GM18909 (cell line): Measurements from ENCODE around the gene KRT17.
"Not testable (repeated sequence)": the region's sequence is repeated elsewhere in the genome, so short reads cannot be mapped to it uniquely, and the experiment has no call there.

Experiments
- ATAC-seq: cut with Tn5 transposase; IDR thresholded peaks from one replicate; pipeline ENCODE4 v1.9.1; 2021; ENCODE audit warnings: mild to moderate bottlenecking; ENCODE audit not compliant: unreplicated experiment, poor library complexity

The KRT17 gene

GRCh38 chr17:41622340-41623183, 1.8 kb downstream of the KRT17 start:
- ATAC-seq, result not testable (repeated sequence)

GRCh38 chr17:41621916-41622315, 2.5 kb downstream of the KRT17 start:
- no peak for ATAC-seq

GRCh38 chr17:41621435-41621817, 2.9 kb downstream of the KRT17 start:
- not testable (repeated sequence) for ATAC-seq

GRCh38 chr17:41620583-41621434, 3.6 kb downstream of the KRT17 start:
- ATAC-seq, result no peak

GRCh38 chr17:41619927-41620582, 4.3 kb downstream of the KRT17 start:
- not testable (repeated sequence) for ATAC-seq

- ATAC-seq, result no peak
These were observed 5.1 kb downstream of the KRT17 start for GRCh38 chr17:41619036-41619926.

- ATAC-seq, result no peak
These were observed 5.9 kb downstream of the KRT17 start for GRCh38 chr17:41618341-41619035.

- ATAC-seq, result no peak
These were observed 6.7 kb downstream of the KRT17 start for GRCh38 chr17:41617698-41618097.

GRCh38 chr17:41617136-41617535, 7.2 kb downstream of the KRT17 start:
- ATAC-seq, result no peak

GRCh38 chr17:41616486-41616885, 7.9 kb downstream of the KRT17 start:
- ATAC-seq, result not testable (repeated sequence)

GRCh38 chr17:41615454-41615853, 8.9 kb downstream of the KRT17 start:
- no peak for ATAC-seq

GRCh38 chr17:41614767-41615166, 9.6 kb downstream of the KRT17 start:
- not testable (repeated sequence) for ATAC-seq

- ATAC-seq, result no peak
These were observed 10.3 kb downstream of the KRT17 start for GRCh38 chr17:41614098-41614497.

- no peak for ATAC-seq
These were observed 10.9 kb downstream of the KRT17 start for GRCh38 chr17:41613277-41614082.

- ATAC-seq, result not testable (repeated sequence)
These were observed 11.8 kb downstream of the KRT17 start, which contains the start of gene KRT16 for GRCh38 chr17:41612376-41613160. KRT16 (minus strand) TSS chr17:41612767; CDS start chr17:41612688, 79 bp downstream.

GRCh38 chr17:41610965-41611640, 13.3 kb downstream of the KRT17 start:
- no peak for ATAC-seq

GRCh38 chr17:41610061-41610517, 14.3 kb downstream of the KRT17 start:
- not testable (repeated sequence) for ATAC-seq
